IPS-18c (cell line): ENCODE data around the gene SLC9A9.

Source experiments
- H3K4me3 ChIP-seq: 2 replicates; pipeline ENCODE4 v1.7.0; 2013; ENCODE audit warnings: low read depth, mild to moderate bottlenecking, low read length, moderate library complexity; ENCODE audit not compliant: insufficient read depth
- H3K9me3 ChIP-seq: one replicate; pipeline ENCODE4 v1.6.1; 2013; ENCODE audit warnings: mild to moderate bottlenecking, low read length, moderate library complexity; ENCODE audit not compliant: control insufficient read depth, insufficient read depth

SLC9A9 gene

DNA sequence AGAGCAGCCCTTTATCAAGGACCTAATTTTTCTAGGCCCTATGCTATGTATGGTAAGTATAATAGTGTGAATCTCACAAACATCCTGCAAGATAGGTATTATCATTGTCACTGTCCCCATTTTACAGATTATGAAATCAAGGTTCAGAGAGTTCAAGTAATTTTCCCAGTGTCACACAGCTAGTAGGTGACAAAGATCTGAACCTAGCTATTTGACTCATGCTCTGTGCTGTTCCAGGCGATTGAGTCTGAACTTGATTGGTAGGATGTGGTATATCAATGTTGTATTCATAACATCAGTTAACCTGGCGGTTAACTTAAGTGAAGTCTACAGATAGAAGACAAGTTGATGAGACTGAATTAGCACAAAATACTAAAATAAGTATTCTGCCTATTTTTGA lies 498.8 kb downstream of the SLC9A9 start:
- Histone ChIP-seq H3K4me3 (no peak overlapping the region), H3K9me3 (no peaks in the 10 kb centered on the region)

DNA sequence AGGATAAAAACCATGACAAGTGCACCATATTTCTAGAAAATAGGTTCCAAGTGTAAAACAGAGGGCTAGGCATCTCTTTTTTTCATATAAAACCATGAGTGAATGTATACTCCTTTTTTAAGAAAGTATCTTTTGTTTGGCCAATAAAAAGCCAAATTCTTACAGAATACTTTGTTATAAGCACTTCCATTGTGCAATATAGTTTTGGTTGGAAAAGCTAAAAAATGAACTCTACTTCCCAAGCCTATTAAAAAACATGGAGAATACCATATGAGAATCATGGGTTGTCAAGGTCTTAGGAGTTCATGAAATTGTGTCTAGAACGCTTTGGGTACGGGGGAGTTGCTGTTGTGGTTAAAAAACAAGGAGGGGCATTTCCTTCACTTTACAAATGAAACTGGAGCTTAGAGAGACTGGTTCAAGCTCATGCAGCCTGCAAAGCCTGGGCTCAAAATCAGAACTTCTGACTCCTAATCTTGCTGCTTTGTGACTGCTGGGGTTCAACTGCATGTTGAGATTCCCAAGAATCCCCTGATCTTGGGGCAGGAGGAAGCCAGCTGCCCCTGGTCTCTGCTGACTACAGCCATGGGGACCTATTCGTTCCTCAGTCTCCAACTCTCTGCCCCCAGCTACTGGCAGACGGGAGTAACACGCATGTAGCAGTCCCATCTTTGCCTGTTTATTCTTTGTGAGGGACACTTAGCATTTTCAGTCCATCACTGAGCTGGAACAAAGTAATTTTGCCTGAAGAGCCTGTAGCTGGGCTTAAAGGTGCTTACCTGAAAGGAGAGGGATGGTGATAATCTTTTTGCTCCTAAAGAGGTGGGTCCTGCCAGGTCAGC lies 499.6 kb downstream of the SLC9A9 start:
- no peaks in the 10 kb centered on the region for H3K9me3 ChIP-seq
- no peak overlapping the region for H3K4me3 ChIP-seq

DNA sequence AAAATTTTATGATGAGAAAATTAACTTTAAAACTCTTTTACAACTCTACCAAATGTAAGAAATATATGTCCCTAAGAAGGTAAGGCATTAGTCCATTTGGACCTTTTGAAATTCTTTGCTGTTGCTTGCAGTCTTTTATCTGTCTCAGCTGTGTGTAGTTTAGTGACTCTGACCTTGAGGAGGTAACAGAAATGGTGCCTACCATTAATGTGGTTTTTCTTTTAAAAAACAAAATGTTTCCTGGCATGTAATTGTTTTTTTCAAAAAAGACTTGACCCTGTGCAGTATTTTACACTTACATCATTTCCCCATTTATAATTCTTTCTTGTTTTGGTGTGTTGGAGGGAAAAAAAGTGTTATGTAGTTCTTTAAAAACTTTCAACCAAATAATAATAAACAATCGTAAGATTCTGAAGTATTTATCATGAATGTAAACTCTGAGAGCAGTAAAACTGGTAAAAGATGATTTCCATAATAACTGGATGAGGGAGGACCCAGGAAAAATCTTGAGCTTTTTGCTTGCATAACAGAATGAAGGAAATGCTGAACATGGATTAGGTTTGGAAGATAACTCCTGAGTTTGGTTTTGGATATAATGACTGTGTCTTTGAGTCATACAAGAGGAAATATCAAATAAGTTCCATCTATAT lies 503.6 kb downstream of the SLC9A9 start:
- Histone ChIP-seq H3K9me3 (no peaks in the 10 kb centered on the region), H3K4me3 (no peak overlapping the region)

DNA sequence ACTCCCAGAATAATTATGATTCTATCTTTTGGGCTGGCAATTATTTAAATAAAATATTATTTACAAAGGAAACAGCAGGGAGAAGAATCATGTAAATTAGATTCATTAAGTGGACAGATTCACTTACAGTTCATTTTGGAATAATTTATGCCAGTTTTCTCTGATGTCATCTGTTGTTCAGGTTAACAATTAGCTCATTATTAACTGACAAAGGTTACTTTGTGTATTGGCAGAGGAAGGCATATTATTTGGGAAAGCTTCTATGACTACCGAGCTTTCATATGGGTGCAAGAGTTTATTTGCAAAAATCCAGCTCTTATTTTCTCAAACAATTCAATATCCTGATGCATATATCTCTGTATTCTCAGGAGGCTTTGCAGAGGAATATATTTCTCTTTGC lies 504.3 kb downstream of the SLC9A9 start:
- no peak overlapping the region for H3K4me3 ChIP-seq
- no peaks in the 10 kb centered on the region for H3K9me3 ChIP-seq

DNA sequence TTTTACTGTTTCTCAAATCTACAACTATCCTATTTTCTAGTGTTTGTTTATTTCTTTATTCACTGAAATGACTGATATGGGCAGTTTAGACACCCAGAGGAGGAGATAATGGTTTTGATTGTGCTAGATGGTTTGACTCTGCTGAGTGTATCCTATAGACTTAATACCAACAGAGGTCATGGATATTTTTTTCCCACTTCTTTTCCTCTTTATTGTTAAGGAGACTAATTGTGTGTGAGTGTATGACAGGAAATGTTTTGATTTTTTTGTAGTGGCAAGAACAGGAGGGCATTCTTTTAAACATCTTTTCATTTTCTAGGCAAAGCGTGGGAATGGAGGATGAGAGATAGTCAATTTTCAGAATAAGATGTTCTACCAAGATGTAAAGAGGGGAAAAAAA lies 505.2 kb downstream of the SLC9A9 start:
- no peaks in the 10 kb centered on the region for H3K9me3 ChIP-seq
- H3K4me3 ChIP-seq = no peak overlapping the region

DNA sequence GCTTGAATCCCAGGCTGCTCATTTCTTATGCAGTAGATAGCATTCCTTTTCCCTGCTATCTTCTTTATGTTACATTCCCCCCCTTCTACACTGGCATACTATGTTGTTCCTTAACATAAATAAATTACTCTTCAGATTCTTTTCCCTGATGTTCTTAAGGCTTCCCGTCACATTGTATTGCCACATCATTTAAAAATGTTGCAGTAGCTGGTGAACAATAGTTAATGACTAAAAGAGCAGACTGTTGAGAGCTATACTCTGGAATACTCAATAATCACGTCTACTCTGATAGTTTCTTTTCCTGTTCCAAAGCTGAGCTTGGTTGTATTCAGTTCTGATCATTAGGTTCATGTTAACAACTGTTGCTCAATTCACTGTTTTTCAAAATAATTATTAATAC lies 508.8 kb downstream of the SLC9A9 start:
- Histone ChIP-seq H3K9me3 (no peaks in the 10 kb centered on the region), H3K4me3 (no peak overlapping the region)

DNA sequence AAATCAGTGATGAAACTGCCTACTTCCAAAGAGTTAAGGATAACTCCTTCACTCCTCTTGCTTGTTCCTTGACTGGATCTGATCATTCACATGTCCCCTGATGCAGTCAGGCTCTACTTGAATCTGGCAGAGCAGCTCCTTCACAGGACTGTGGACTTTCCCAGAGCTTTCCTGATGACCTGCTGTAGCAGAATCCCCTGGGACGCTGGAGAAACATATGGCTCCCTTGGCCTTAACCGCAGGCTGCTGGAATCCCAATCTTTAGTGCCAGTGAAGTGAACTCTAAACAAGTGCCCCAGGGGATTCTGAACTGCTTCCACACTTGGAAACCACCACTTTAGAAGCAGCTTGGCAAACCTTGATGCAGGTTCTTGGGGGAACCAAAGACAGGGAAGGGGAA lies 510.9 kb downstream of the SLC9A9 start:
- no peak overlapping the region for H3K4me3 ChIP-seq

DNA sequence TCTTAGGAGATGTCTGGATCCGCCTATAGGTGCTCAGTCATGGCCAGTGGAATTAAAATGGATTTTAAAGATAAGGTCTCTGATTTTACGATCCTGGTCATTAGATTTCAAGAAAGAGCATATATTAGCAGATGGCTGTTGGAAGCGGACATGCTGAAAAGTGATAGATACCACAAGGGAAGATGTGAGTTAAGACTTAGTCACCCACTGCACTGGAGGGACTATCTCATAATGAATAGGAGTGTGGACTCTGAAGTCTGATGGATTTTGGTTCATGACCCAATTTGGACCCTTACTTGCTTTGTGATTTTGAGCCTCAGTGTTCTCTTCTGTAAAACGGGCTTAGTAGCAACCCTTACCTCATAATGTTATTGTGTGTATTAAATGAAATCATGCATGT lies 514.0 kb downstream of the SLC9A9 start:
- H3K9me3 ChIP-seq = no peaks in the 10 kb centered on the region
- no peak overlapping the region for H3K4me3 ChIP-seq

More for the DNA sequence above, 510.9 kb downstream of the SLC9A9 start:
- H3K9me3 ChIP-seq = no peaks in the 10 kb centered on the region

DNA sequence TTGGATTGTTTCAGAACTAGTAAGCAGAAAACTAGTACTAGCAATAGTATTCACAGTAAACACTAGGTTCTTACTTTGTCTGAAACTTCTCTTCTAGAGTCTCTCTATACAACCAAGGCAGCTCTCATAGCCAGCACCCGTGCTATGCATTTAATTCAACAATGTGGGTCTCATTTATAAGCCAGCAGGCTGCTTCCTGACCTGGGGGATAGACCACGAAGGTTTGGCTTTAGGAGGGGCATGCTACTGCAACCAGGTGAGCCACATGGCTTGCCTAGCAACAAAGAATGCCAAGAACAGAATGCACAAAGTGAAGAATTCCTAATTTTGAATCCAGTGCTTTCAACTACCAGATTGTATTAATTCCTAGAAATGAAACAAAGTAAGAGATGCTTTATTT lies 514.9 kb downstream of the SLC9A9 start:
- no peak overlapping the region for H3K4me3 ChIP-seq

DNA sequence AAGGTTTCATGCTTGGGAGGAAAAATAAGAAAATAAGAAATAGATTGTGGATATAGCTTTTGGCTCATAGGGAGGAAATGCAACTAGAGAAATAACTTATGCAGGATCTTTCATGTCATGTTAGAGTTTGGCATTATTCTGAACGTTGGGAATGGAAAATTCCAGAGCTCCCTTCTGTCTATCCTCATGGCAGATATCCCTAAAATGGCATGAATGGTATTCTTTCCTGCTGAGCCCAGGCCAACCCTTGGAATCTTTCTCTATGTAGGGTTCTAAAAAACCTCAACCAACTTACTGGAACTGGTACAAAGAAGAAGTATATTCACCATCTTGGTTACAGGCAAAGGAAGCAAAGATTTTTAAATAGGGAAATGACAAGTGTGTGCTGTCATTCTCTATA lies 516.2 kb downstream of the SLC9A9 start:
- H3K4me3 ChIP-seq = no peak overlapping the region

More for the DNA sequence above, 514.9 kb downstream of the SLC9A9 start:
- no peaks in the 10 kb centered on the region for H3K9me3 ChIP-seq

DNA sequence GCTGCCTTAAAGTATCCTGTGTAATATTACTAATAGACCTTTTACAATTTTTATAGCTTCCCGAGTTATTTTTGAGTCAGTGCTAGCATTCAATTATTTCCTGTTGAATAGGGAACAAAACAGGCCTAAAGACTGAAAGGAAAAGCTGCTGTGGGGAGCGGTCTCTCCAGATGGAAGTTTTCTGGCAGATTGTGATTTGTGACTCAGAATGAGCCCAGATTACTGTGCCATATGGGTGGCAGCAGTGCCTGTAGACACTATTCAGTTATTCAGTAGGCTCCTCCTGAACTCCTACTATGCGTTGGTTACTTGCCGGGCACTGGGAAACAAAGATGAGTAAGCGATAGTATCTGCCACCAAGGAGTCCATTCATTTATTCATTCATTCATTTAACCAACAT lies 516.9 kb downstream of the SLC9A9 start:
- Histone ChIP-seq H3K4me3 (no peak overlapping the region), H3K9me3 (no peaks in the 10 kb centered on the region)

More for the DNA sequence above, 516.2 kb downstream of the SLC9A9 start:
- no peaks in the 10 kb centered on the region for H3K9me3 ChIP-seq

DNA sequence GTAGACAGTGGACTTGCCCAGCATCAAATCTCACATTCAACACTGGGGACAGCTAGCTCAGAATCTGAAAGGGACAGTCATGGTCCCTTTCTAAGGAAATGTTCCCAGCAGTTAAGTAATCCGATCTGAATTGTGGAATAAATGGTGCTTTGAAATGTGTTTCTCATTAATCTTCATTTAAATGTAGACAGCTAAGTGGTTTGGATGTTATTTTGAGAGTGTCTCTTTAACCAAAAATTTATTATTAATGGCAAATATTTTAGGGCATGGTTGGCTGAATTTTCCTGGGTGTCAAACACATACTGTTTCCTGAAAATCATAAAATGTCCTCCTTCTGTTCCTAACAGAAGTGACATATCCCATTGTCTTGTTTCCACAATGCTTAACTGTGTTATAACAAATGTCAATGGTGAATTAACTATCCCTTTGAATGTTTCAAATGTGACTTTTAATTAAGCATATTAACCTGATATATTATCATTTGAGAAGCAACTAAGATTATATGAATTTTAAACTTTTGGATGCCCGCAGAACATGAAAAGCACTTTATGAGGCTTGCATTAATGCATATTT lies 517.9 kb downstream of the SLC9A9 start:
- no peaks in the 10 kb centered on the region for H3K9me3 ChIP-seq
- no peak overlapping the region for H3K4me3 ChIP-seq

DNA sequence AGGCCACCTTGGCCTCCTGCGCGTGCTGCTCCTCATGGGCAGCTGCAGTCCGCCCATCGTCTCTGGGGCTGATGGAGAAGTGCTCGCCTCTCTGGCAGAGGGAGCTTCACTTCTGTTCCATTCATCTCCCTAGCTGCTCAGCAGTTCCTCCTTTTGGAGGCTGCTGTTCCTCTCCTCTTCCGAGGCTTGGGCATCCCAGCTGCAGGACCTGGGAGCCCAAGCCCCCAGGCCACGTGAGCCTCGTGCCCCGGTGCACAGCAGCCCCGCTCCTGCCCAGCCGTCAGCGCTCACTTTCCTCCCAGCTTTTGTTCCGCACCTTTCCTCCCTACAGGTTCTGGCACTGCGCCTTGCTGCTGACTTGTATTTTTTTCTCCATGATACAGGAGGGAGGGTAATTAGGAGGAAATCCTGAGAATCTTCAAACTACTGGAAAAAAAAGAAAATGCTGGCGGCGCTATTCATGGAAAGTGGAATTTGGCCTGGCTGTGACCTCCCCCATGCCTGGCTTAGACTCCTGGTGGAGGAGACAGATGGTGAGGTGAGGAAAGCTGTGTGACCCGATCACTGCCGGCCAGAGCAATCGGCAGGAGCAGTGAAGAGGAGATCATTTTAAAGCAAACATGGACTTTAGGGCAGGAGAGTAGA lies 518.6 kb downstream of the SLC9A9 start:
- Histone ChIP-seq H3K4me3 (no peak overlapping the region), H3K9me3 (no peaks in the 10 kb centered on the region)

DNA sequence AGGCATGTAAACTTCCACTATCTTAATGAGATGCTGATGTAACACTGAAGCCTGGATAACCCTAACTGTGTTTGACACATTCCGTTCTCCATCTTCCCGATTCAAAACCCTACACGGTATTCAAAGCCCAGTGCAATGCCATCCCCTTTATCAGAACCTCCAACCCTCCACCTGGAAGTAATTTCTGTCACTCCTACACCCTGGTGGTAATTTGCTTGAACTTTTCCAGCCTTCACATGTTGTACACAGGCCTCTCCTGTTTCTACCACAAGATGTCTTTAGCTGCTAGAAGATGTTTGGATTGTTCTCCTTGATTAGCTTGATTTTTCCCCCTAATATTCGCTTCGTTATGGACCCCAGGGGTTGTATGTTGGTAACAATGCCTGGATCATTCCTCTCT lies 519.8 kb downstream of the SLC9A9 start:
- no peak overlapping the region for H3K4me3 ChIP-seq
- H3K9me3 ChIP-seq = no peaks in the 10 kb centered on the region

DNA sequence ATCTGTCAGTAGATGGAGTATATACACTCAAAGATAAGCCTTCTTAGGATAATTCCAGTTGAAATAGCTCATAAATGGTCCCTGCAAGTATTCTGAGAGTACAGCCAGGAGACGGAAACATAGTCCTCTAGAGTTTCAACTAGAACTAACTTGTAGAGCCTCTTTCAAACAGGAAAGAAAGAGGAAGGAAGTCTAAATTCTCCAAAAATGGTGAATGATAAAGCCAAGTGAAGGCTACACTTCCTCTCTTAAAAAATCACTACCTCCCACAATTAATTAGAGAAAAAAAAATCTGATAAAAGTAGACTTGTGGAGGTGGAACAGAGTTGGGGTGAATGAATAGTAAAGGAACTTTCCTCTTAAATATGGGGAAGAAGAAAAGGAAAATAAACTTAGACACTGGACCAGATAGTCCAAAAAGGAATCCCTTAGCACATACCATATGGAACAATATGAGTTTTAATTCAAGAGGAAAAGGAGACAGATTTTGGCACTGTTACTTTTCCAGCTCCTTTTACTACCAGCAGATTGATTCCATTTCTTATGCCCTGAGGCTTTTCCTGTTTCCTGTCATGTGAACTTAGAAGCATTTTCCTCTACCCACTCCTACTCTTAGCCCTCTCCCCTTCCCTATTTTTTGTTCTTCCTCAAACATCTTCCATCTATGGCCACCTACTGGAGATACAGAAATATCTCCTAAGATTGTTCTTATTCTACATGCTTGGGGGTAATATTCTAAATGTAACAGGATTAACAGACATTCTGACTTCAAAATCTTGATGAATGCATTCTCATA lies 521.1 kb downstream of the SLC9A9 start:
- no peaks in the 10 kb centered on the region for H3K9me3 ChIP-seq
- no peak overlapping the region for H3K4me3 ChIP-seq

DNA sequence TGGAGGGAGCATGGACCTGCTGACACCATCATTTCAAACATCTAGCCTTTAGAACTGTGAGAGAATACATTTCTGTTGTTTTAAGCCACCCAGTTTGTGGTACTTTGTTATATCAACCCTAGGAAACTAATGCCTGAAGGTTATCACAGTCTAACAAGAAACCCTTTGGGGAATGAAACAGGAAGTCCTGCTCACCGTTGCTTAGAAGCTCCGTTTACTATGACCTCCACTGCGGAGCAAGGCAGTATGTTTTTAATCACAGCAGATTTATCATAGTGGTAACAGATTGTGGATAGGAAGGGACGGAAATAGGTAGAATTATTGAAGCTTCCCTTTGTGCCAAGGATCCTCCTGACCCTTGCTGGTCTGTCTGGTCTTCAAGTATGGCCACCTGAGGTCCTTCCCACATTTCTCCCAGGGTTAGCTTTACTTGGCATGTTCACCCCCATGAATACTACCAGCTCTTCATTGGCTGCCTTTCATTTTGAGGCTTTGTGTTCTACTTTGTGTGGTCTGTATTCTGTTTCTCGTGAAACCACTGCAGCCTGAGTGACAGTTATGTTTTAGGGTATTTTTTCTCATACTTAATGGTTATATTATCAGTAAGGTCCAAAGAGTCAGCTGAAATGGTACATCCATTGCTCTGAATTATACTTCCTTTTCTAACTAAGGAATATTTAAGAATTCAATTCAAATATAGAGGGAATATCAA lies 527.1 kb downstream of the SLC9A9 start:
- no peak overlapping the region for H3K4me3 ChIP-seq
- H3K9me3 ChIP-seq = no peaks in the 10 kb centered on the region

DNA sequence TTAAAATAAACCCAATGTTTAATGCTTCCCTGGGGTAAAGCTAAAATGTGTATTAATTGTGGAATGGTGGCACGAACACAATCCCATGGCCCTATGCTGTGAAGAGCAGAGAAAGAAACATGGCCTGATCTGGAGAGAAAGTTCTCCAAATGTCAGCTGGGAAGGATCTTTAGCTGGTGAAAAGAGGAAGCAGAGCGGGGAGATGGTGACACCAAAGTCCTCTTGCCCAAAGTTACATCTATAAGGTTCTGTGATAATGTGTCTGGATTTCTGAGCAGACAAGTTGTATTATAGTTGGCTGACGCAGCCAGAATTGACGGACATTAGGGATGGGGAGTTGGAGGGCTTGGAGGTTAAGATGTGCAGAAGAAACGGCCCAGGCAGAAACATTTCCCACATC lies 532.5 kb downstream of the SLC9A9 start:
- H3K4me3 ChIP-seq = no peak overlapping the region

More for the DNA sequence above, 532.5 kb downstream of the SLC9A9 start:
- no peaks in the 10 kb centered on the region for H3K9me3 ChIP-seq
